ENCODE data around the gene TMTC2. TPM values are rescaled to one million over a fixed set of nuclear protein-coding genes. Genes with fewer than 3 reads are reported as not detected.

The TMTC2 gene
- total and polyA plus RNA-seq, 2 donors (not counting 3 experiments of a cell fraction or from before 2014, with no cell fraction given) = 4.1 to 7.8 TPM

GRCh38 chr12:83122623-83122934, 435.9 kb downstream of the TMTC2 start:
- Histone ChIP-seq H3K4me1 (ENCODE audit: control insufficient read depth, extremely low read depth, insufficient read depth, low read length) (no peaks in the 10 kb centered on the region), H3K4me2 (ENCODE audit: insufficient read depth, low read length) (no peak overlapping the region), H3K36me3 (ENCODE audit: control insufficient read depth in 2 of 2, extremely low read depth in 1 of 2, insufficient read depth in 2 of 2, low read length in 2 of 2) (no peaks in the 10 kb centered on the region), H4K20me1 (replicated peaks; ENCODE audit: control insufficient read depth, extremely low read depth, insufficient read depth, low read length) (no peaks in the 10 kb centered on the region), H3K9me3 (replicated peaks; ENCODE audit: control insufficient read depth, insufficient read depth, low read length) (no peaks in the 10 kb centered on the region), H3K27me3 (ENCODE audit: control insufficient read depth in 2 of 2, insufficient read depth in 2 of 2, low read length in 2 of 2) (no peaks in the 10 kb centered on the region), H2AFZ (ENCODE audit: low read depth, low read length) (no peak overlapping the region), H3K9ac (replicated peaks; ENCODE audit: extremely low read depth, insufficient read depth, low read length) (no peak overlapping the region), H3K4me3 (replicated peaks in 1 of 3; ENCODE audit: insufficient read depth in 1 of 3, low read depth in 1 of 3, low read length in 3 of 3) (no peak overlapping the region), H3K79me2 (ENCODE audit: control insufficient read depth, insufficient read depth, low read length) (no peaks in the 10 kb centered on the region), H3K9me1 (replicated peaks; ENCODE audit: control insufficient read depth, extremely low read depth, insufficient read depth, low read length) (no peaks in the 10 kb centered on the region), H3K27ac (ENCODE audit: insufficient read depth, low read depth, low read length) (no peak overlapping the region)
- dilution Hi-C loops (cut with MboI; ENCODE audit: extremely low pct_ligation_motif_present, low sequenced_read_pairs) (no loop called here), intact Hi-C loops (cut with micrococcal nuclease) (no loop called here)
- BruUV-seq (replicated peaks) = no TSS peak
- ChIA-PET CTCF (no interaction called here), POLR2A (no interaction called here)
- DNase-seq (ENCODE audit: low read depth, low spot score) (no peak), FAIRE-seq (no peak)
- TF ChIP-seq CTCF (IDR thresholded peaks at IDR 0.05; ENCODE audit: extremely low read depth in 1 of 2, insufficient read depth in 1 of 2, low read depth in 1 of 2, low read length in 2 of 2) (no peak), GATA2 (IDR thresholded peaks at IDR 0.05; ENCODE audit: insufficient read depth, insufficient read length, low read depth, low read length) (no peak), POLR2AphosphoS5 (IDR thresholded peaks at IDR 0.05; ENCODE audit: insufficient read depth, low read depth, low read length) (no peak), JUN (IDR thresholded peaks at IDR 0.05; ENCODE audit: borderline replicate concordance, insufficient read depth, insufficient read length, low read depth) (no peak), POLR2A (IDR thresholded peaks at IDR 0.05; ENCODE audit: low read depth, low read length) (no peak), EZH2 (IDR thresholded peaks at IDR 0.05; ENCODE audit: borderline replicate concordance, low read depth, low read length, severe bottlenecking) (no peak), MAX (IDR thresholded peaks at IDR 0.05; ENCODE audit: insufficient read depth, insufficient read length) (no peak), FOS (IDR thresholded peaks at IDR 0.05; ENCODE audit: borderline replicate concordance, insufficient read depth, low read length) (no peak), MYC (IDR thresholded peaks at IDR 0.05; ENCODE audit: low read depth, low read length) (no peak)
